ENCODE data around the gene QRICH2.

DNA sequence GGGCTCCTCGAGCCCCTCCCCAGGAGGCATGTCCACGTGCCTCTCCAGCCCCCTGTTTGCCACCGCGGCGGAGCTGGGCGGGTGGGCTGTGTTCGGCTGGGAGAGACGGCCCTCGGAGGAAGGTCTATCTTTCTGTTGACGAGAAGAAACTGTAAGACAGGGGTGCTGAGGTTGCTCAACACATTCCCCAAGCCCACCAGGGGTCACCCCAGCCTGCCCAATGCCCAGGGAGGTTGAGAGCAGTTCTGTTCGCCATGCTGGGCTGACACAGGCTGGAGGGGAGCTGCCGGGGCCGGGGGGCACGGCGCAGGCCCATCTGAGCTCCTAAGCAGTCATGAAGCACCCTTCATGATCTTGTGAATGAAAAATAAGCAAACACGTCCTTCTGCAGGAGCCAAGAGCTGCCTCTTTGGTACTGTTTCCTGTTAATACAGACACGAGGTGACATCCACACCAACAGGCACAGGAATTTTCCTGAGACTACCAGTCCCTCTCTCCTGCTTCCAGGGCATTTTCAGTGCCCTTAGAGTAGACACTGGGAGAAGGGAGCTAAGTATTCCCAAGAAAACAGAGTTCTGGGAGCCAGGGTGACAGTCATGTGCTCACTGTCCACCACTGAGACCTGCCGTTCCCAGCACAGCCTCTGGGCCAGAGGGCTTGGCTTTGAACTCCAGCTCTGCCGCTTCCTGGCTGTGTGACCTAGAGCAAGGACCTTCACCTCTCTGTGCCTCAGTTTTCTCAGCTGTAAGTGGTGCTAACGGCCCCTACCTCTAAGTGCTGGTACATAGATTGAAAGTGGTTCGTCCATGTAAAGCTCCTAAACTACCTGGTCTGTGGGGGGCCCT is 33.7 kb downstream of the QRICH2 start:
- TF ChIP-seq ZNF830 (CRISPR knock-in tag; IDR thresholded peaks at IDR 0.05) (no peak), POLR2A (conservative IDR thresholded peaks at IDR 0.05) (no peak)

Measured in K562 (cell line).